HEK293 (cell line): Measurements from ENCODE around the gene CCDC190.

Experiments
- CTCF ChIA-PET: fragments of 350-600 bp; formaldehyde crosslinking; extraction: SDS; loops from one replicate; lab custom pipeline; 2021; ENCODE audit warnings: antibody characterized with exemption; lab: Yijun Ruan, JAX
- POLR2A ChIA-PET: fragments of 300-600 bp; formaldehyde crosslinking; extraction: SDS; loops from one replicate; lab custom pipeline; 2020; ENCODE audit warnings: antibody characterized with exemption, inconsistent platforms; lab: Yijun Ruan, JAX
- H3K27ac ChIP-seq: fragments of 200-500 bp; sonication (Bioruptor generic); 2 replicates; pipeline ENCODE4 v1.5.1; 2014; ENCODE audit warnings: low read depth, low read length, control low read depth, inconsistent platforms; ENCODE audit errors: extremely low read depth
- H3K36me3 ChIP-seq, 2 experiments: fragments of 200-500 bp in 1 of 2; sonication (Bioruptor generic) in 1 of 2; 1 replicate in 1 of 2; 2 replicates in 1 of 2; pipeline ENCODE4 v1.5.1; 2014 to 2017; ENCODE audit warnings: inconsistent platforms in 2 of 2, low read length in 2 of 2; ENCODE audit not compliant: control insufficient read depth in 2 of 2, insufficient read depth in 1 of 2
- H3K4me1 ChIP-seq: fragments of 200-500 bp; sonication (Bioruptor generic); 2 replicates; pipeline ENCODE4 v1.5.1; 2014; ENCODE audit warnings: mild to moderate bottlenecking, low read length, inconsistent platforms; ENCODE audit not compliant: control insufficient read depth, insufficient read depth
- H3K4me3 ChIP-seq: 2 replicates; pipeline ENCODE4 v1.5.1; 2011; ENCODE audit warnings: low read depth, mild to moderate bottlenecking, control low read depth, low read length, moderate library complexity
- H3K9me3 ChIP-seq: fragments of 200-500 bp; sonication (Bioruptor generic); 2 replicates; pipeline ENCODE4 v1.5.1; 2014; ENCODE audit warnings: low read depth, low read length, inconsistent platforms; ENCODE audit not compliant: control insufficient read depth, insufficient read depth
- FEZF1 ChIP-seq: fragments of 450-650 bp; formaldehyde crosslinking; IDR thresholded peaks from 2 replicates; pipeline ENCODE4 v1.5.1; 2016; ENCODE audit warnings: missing biosample characterization, missing genetic modification characterization
- HOXC10 ChIP-seq: sonication (generic); formaldehyde crosslinking; IDR thresholded peaks from 2 replicates; pipeline ENCODE4 v1.8.1; 2023; ENCODE audit warnings: mild to moderate bottlenecking, missing genetic modification reagents
- KLF17 ChIP-seq: fragments of 450-650 bp; formaldehyde crosslinking; IDR thresholded peaks from 2 replicates; pipeline ENCODE4 v1.5.1; 2016; ENCODE audit warnings: missing biosample characterization, missing genetic modification characterization
- REST ChIP-seq: fragments of 450-650 bp; formaldehyde crosslinking; IDR thresholded peaks from 2 replicates; pipeline ENCODE4 v1.5.1; 2016; ENCODE audit warnings: missing biosample characterization, missing genetic modification characterization
- SALL2 ChIP-seq: fragments of 450-650 bp; formaldehyde crosslinking; IDR thresholded peaks from 2 replicates; pipeline ENCODE4 v1.5.0; 2017; ENCODE audit warnings: missing biosample characterization, mild to moderate bottlenecking, missing genetic modification characterization, borderline replicate concordance
- TSHZ1 ChIP-seq: fragments of 450-650 bp; formaldehyde crosslinking; IDR thresholded peaks from 2 replicates; pipeline ENCODE4 v1.5.1; 2016; ENCODE audit warnings: missing biosample characterization, missing genetic modification characterization, borderline replicate concordance
- ZBTB26 ChIP-seq: fragments of 450-650 bp; formaldehyde crosslinking; optimal IDR thresholded peaks from 2 replicates; pipeline ENCODE3; 2016; ENCODE audit warnings: missing biosample characterization, mild to moderate bottlenecking, missing genetic modification characterization
- ZFP69B ChIP-seq: fragments of 450-650 bp; formaldehyde crosslinking; IDR thresholded peaks from 2 replicates; pipeline ENCODE4 v1.5.1; 2016; ENCODE audit warnings: missing biosample characterization, missing genetic modification characterization
- ZNF140 ChIP-seq: fragments of 450-650 bp; formaldehyde crosslinking; IDR thresholded peaks from 2 replicates; pipeline ENCODE4 v1.5.1; 2016; ENCODE audit warnings: missing biosample characterization, missing genetic modification characterization
- ZNF280D ChIP-seq: fragments of 450-650 bp; formaldehyde crosslinking; IDR thresholded peaks from 2 replicates; pipeline ENCODE4 v1.5.1; 2016; ENCODE audit warnings: missing biosample characterization, missing genetic modification characterization
- ZNF426 ChIP-seq: fragments of 450-650 bp; formaldehyde crosslinking; IDR thresholded peaks from 2 replicates; pipeline ENCODE4 v1.5.1; 2017; ENCODE audit warnings: missing biosample characterization, missing genetic modification characterization, mild to moderate bottlenecking, inconsistent platforms, moderate library complexity
- ZNF501 ChIP-seq: fragments of 450-650 bp; formaldehyde crosslinking; IDR thresholded peaks from 2 replicates; pipeline ENCODE4 v1.5.1; 2016; ENCODE audit warnings: missing biosample characterization, missing genetic modification characterization
- ZNF514 ChIP-seq: fragments of 450-650 bp; formaldehyde crosslinking; IDR thresholded peaks from 2 replicates; pipeline ENCODE4 v1.5.1; 2016; ENCODE audit warnings: missing biosample characterization, missing genetic modification characterization
- ZNF629 ChIP-seq: fragments of 450-650 bp; formaldehyde crosslinking; IDR thresholded peaks from 2 replicates; pipeline ENCODE4 v1.5.1; 2017; ENCODE audit warnings: missing biosample characterization, missing genetic modification characterization
- ZNF645 ChIP-seq: fragments of 450-650 bp; formaldehyde crosslinking; IDR thresholded peaks from 2 replicates; pipeline ENCODE4; 2016; ENCODE audit warnings: missing biosample characterization, missing genetic modification characterization
- ZNF664 ChIP-seq: fragments of 450-650 bp; formaldehyde crosslinking; IDR thresholded peaks from 2 replicates; pipeline ENCODE4 v1.5.1; 2016; ENCODE audit warnings: missing biosample characterization, missing genetic modification characterization
- TF ChIP-seq, protein P1 (sequence below): fragments of 450-650 bp; formaldehyde crosslinking; IDR thresholded peaks from 2 replicates; pipeline ENCODE4 v1.5.1; 2017; ENCODE audit warnings: missing biosample characterization, missing genetic modification characterization

CCDC190 gene

DNA sequence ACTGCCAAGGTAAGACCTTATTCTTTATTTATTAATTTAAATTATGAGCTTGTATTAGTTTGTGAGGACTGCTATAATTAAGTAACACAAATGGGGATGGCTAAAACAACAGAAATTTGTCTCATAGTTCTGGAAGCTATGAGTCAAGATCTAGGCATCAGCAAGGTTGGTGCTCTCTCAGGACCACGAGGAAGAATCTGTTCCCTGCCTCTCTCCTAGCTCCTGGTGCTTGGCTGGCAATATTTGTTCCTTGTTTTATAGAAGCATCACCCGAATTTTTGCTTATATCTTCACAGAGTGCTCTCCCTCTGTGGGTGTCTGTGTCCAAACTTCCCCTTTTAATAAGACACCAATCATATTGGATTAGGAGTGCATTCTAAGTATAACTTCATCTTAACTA lies 41.4 kb upstream of the CCDC190 start:
- TF ChIP-seq ZNF501 (tag by site-specific recombination) (no peak), ZBTB26 (tag by site-specific recombination) (no peak), FEZF1 (tag by site-specific recombination) (no peak)
- TF ChIP-seq, protein P1, sequence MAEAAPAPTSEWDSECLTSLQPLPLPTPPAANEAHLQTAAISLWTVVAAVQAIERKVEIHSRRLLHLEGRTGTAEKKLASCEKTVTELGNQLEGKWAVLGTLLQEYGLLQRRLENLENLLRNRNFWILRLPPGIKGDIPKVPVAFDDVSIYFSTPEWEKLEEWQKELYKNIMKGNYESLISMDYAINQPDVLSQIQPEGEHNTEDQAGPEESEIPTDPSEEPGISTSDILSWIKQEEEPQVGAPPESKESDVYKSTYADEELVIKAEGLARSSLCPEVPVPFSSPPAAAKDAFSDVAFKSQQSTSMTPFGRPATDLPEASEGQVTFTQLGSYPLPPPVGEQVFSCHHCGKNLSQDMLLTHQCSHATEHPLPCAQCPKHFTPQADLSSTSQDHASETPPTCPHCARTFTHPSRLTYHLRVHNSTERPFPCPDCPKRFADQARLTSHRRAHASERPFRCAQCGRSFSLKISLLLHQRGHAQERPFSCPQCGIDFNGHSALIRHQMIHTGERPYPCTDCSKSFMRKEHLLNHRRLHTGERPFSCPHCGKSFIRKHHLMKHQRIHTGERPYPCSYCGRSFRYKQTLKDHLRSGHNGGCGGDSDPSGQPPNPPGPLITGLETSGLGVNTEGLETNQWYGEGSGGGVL (tag by site-specific recombination) = no peak
- H3K4me1 ChIP-seq = peaks cover 2% of the 10 kb centered on the region; the same call in 1 of the 2 replicates
- no peaks in the 10 kb centered on the region for H3K9me3 ChIP-seq
- CTCF ChIA-PET = interaction anchor here (0.5 to 1.7 kb wide), 6 partner anchors 10 to 1848 kb away, joined by 3 to 6 read pairs (median 4); no protein-coding TSS in a partner anchor
- H3K4me3 ChIP-seq = no peak overlapping the region
- H3K36me3 ChIP-seq = no peaks in the 10 kb centered on the region
- H3K27ac ChIP-seq = no peak overlapping the region
- POLR2A ChIA-PET = no interaction called here

DNA sequence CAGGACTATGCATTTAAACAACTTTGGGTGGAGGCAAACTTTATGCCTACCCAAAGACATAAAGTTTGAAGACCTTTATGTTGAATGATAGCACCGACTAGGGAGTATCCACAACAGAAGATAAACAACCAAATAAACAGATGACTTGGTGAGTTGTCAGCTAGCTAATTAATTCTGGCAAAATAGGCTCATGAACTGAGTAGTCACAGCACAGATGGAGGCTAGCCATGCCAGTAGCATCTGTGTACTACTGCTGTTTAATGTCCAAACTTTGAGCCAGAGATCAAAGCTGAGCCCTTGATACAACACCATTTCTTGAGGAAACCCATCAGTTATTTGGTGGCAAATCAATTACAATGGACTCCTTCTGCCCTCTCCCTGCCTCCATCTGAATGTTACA lies 40.3 kb upstream of the CCDC190 start:
- ChIA-PET POLR2A (no interaction called here), CTCF (interaction anchor here (0.8 to 1.7 kb wide), 3 partner anchors 27 to 168 kb away, joined by 3 to 4 read pairs (median 3); no protein-coding TSS in a partner anchor)
- Histone ChIP-seq H3K4me3 (no peak overlapping the region), H3K27ac (no peak overlapping the region), H3K4me1 (peaks cover under 1% of the 10 kb centered on the region; the same call in 1 of the 2 replicates), H3K36me3 (no peaks in the 10 kb centered on the region), H3K9me3 (no peaks in the 10 kb centered on the region)
- TF ChIP-seq ZNF664 (tag by site-specific recombination) = no peak
- no peak for TF ChIP-seq REST (tag by site-specific recombination)
- TF ChIP-seq ZNF629 (tag by site-specific recombination) = no peak
- no peak for TF ChIP-seq ZFP69B (tag by site-specific recombination)
- no peak for TF ChIP-seq ZNF140 (tag by site-specific recombination)
- no peak for TF ChIP-seq TSHZ1 (tag by site-specific recombination)
- TF ChIP-seq ZNF426 (tag by site-specific recombination) = no peak
- TF ChIP-seq ZNF645 (tag by site-specific recombination) = no peak
- TF ChIP-seq ZNF280D (tag by site-specific recombination) = no peak
- TF ChIP-seq HOXC10 (CRISPR knock-in tag) = no peak
- no peak for TF ChIP-seq SALL2 (tag by site-specific recombination)
- TF ChIP-seq KLF17 = no peak
- TF ChIP-seq ZNF514 (tag by site-specific recombination) = no peak
